Memory B cell (primary cell): ENCODE results near the gene SCN10A.

Experiments
- ATAC-seq: fragments of 150-1000 bp; cut with Tn5 transposase; 2 replicates; pipeline ENCODE4 v1.10.0; 2021; ENCODE audit warnings: low read depth, mild to moderate bottlenecking, moderate library complexity
- DNase-seq, 2 donors: peaks; one replicate each; pipeline ENCODE4 v3.0.0; 2022; ENCODE audit warnings: low spot score in 2 of 2
- H3K27ac Mint-ChIP-seq: one replicate; pipeline ENCODE4 v1.8.0; 2022; ENCODE audit warnings: mild to moderate bottlenecking, moderate library complexity, mixed read lengths
- H3K27me3 Mint-ChIP-seq: one replicate; pipeline ENCODE4 v1.8.0; 2022; ENCODE audit warnings: mixed read lengths
- H3K36me3 Mint-ChIP-seq: one replicate; pipeline ENCODE4 v1.8.0; 2022; ENCODE audit warnings: mild to moderate bottlenecking, mixed read lengths
- H3K4me1 Mint-ChIP-seq: one replicate; pipeline ENCODE4 v1.8.0; 2022; ENCODE audit warnings: mixed read lengths
- H3K4me3 Mint-ChIP-seq: one replicate; pipeline ENCODE4 v1.8.0; 2022; ENCODE audit warnings: mild to moderate bottlenecking, moderate library complexity, mixed read lengths
- H3K9me3 Mint-ChIP-seq: one replicate; pipeline ENCODE4 v1.8.0; 2022; ENCODE audit warnings: mixed read lengths

Gene SCN10A

DNA sequence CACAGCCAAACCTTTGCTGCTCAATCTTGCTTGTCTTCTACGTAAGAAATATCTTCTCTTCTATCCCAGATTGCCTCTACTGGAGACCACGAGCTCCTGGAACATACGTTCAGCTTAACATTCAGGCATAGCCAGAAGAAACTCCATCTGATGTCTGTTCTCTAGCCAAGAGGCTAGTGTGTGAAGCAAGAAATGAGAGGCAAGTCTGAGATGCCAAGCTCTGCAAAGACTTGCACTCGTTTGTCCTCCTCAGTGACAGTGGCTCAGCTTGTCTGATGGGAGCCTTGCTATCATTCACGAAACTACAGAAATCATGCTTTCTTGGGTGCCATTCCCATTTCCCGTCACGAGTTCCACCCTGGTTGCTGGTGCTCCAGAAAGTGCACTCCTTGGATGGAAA, at the start of gene SCN10A:
Gene SCN10A (minus strand): TSS at position 192 of the 400 bp plus-strand sequence. CDS start 22,207 bp downstream, outside the sequence.
- DNase-seq, result no peak
- Mint-ChIP-seq H3K36me3 (no peaks in the 10 kb centered on the region), H3K4me1 (no peaks in the 10 kb centered on the region), H3K9me3 (no peaks in the 10 kb centered on the region), H3K4me3 (no peak within 1 kb of the TSS), H3K27ac (no peak within 1 kb of the TSS), H3K27me3 (peaks cover 6% of the 10 kb centered on the region)
- no peak for ATAC-seq

GRCh38 chr3:38853011-38853410, 37.0 kb upstream of the SCN10A start:
- Mint-ChIP-seq H3K27ac (no peak overlapping the region), H3K9me3 (peaks cover 3% of the 10 kb centered on the region), H3K4me3 (no peak overlapping the region), H3K4me1 (no peaks in the 10 kb centered on the region), H3K27me3 (peaks cover 7% of the 10 kb centered on the region), H3K36me3 (no peaks in the 10 kb centered on the region)
- DNase-seq (no peak), ATAC-seq (no peak)

DNA sequence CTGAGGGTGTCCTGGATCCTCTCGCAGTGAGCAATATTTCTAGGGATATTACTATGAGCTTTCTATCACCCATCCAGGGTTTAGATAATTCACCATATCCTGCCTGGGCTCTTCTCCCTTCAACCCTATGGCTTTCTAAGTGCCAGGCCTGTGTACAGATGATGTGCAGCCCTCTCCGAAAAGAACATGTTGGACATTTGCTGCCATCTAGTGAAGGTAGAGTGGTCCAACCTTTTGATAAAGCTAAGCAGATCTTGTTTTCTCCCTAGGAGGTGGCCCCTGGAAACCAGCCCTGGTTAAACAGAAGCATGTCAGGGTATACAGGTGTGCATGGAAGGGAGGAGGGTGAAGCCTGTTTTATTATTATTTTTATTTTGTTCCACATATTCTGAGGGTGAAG, 27.9 kb upstream of the SCN10A start:
- H3K4me1 Mint-ChIP-seq, result no peaks in the 10 kb centered on the region
- no peaks in the 10 kb centered on the region for H3K9me3 Mint-ChIP-seq
- no peak for ATAC-seq
- peaks cover 14% of the 10 kb centered on the region for H3K27me3 Mint-ChIP-seq
- no peak for DNase-seq
- H3K27ac Mint-ChIP-seq, result no peak overlapping the region
- no peaks in the 10 kb centered on the region for H3K36me3 Mint-ChIP-seq
- no peak overlapping the region for H3K4me3 Mint-ChIP-seq

DNA sequence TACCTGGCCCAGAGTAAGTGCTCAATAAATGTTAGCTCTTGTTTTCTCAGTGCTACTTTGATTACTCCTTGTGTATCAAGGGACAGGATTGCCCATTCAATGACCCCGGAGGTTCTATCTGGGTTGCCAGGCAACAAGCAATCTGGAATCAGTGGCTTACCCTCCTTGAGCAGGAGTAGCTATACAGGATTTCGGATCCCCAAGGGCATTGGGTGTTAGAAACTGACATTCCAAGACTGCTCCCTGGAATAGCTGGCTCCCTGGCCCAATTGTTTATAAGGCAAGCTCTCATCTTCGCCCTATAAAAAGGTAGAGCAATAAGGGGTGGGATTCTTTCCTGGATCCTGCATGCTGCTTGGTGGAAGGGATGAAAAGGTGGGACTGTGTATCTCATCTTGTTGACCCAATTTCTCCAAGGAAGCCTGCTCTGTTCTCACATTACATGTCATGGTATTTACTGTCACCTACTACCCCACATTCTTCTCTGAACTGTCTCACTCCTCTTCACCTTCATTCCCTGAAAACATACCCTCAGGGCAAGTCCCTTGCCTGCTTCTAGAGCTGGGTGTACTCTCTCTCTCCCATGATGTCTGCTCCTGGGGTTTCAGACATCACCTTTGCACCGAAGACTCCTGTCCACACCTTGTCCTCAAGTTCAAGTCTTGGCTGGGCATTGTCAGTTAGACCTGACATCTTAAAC, 26.4 kb upstream of the SCN10A start:
- peaks cover 13% of the 10 kb centered on the region for H3K27me3 Mint-ChIP-seq
- DNase-seq (no peak), ATAC-seq (no peak)
- no peaks in the 10 kb centered on the region for H3K4me1 Mint-ChIP-seq
- no peaks in the 10 kb centered on the region for H3K36me3 Mint-ChIP-seq
- H3K4me3 Mint-ChIP-seq, result no peak overlapping the region
- H3K9me3 Mint-ChIP-seq, result no peaks in the 10 kb centered on the region
- no peak overlapping the region for H3K27ac Mint-ChIP-seq

DNA sequence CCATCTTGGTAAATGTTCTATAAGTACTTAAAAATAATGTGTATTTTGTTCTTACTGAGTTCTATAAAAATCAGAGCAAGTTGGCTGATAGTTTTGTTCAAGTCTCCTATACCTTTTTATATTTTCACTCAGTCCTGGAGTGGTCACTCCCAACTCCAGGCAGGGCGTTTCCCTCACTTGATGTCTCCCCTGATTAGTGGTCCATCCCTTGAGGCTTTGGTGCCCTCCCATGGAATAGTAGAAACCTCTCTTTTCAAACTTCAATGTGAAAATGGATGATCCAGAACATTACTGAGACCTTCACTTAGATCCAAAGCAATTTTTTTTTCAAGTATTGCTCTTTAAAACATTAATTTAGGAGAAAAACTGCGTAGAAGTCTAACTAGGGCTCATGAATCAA, 25.0 kb upstream of the SCN10A start:
- no peaks in the 10 kb centered on the region for H3K4me1 Mint-ChIP-seq
- ATAC-seq, result no peak
- no peak for DNase-seq
- H3K9me3 Mint-ChIP-seq, result no peaks in the 10 kb centered on the region
- H3K27ac Mint-ChIP-seq, result no peak overlapping the region
- no peak overlapping the region for H3K4me3 Mint-ChIP-seq
- H3K36me3 Mint-ChIP-seq, result no peaks in the 10 kb centered on the region
- H3K27me3 Mint-ChIP-seq, result peaks cover 10% of the 10 kb centered on the region

DNA sequence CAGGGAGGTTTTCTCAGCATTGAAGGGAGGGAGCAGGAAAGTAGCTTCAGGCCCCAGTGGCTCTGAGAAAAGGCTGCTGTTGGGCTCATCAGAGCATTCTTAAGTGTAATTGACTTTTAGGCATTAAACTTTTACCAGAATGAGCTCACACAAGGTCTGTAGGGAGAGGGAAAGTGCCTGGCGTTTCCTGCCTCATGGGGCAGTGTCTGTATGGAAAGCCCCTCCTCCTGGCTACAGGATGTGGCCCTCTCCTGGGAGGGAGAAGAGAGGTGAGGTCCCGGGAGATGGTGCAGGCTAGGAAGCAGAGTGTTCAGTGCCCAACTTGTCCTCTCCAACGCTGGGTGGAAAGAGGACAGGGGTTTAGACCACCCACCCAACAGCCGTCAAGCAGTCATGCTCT, 21.3 kb upstream of the SCN10A start:
- Mint-ChIP-seq H3K4me1 (no peaks in the 10 kb centered on the region), H3K36me3 (no peaks in the 10 kb centered on the region), H3K27me3 (peaks cover 4% of the 10 kb centered on the region), H3K9me3 (no peaks in the 10 kb centered on the region), H3K4me3 (no peak overlapping the region), H3K27ac (no peak overlapping the region)
- ATAC-seq, result no peak
- DNase-seq, result no peak

DNA sequence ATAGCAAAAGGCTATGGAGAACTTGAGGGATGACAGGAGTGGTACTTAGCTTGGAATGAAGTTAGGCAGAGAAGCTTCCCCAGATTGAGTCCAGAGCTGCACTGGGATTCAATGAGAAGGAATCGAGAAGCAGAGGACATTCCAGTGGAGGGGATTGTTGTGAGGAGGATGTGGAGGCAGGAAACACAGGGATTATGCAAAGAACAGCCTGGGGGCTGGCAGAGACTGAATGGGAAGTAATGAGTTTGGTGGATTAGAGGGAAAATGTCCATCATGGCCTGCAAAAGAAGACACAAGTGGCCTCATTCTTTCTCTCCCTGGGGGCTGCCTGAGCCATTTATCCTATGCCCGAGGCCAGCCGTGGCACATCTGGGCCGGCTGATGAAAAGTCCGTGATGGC, 20.5 kb upstream of the SCN10A start:
- no peak for ATAC-seq
- Mint-ChIP-seq H3K4me3 (no peak overlapping the region), H3K9me3 (no peaks in the 10 kb centered on the region), H3K27me3 (peaks cover 2% of the 10 kb centered on the region), H3K27ac (no peak overlapping the region), H3K4me1 (no peaks in the 10 kb centered on the region), H3K36me3 (no peaks in the 10 kb centered on the region)
- DNase-seq, result no peak

- H3K4me3 Mint-ChIP-seq, result no peak overlapping the region
- ATAC-seq (no peak), DNase-seq (no peak)
- no peaks in the 10 kb centered on the region for H3K4me1 Mint-ChIP-seq
- H3K27me3 Mint-ChIP-seq, result peaks cover 1% of the 10 kb centered on the region
- no peak overlapping the region for H3K27ac Mint-ChIP-seq
- no peaks in the 10 kb centered on the region for H3K36me3 Mint-ChIP-seq
- H3K9me3 Mint-ChIP-seq, result no peaks in the 10 kb centered on the region
These were observed 19.9 kb upstream of the SCN10A start for GRCh38 chr3:38835939-38836338.

DNA sequence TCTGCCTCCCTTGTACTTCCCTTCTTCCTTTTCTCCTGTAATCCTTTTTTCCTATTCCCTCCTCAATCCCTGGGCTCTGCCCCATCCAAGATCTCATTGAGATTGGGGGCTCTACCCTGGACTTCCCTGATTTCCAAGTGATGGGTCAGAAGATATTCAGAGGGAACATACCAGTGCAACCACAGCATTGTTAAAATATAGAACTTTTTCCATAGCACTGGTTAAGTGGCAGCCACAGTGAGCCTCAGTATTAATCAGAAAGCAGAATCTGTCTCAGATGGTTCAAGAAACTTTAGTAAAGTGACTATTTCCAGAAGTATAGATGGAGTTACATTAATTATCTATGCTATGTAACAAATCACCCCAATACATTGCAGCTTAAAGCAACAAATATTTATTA, 18.7 kb upstream of the SCN10A start:
- Mint-ChIP-seq H3K27me3 (peaks cover 1% of the 10 kb centered on the region), H3K4me1 (no peaks in the 10 kb centered on the region), H3K36me3 (no peaks in the 10 kb centered on the region), H3K4me3 (no peak overlapping the region), H3K27ac (no peak overlapping the region), H3K9me3 (no peaks in the 10 kb centered on the region)
- DNase-seq, result no peak
- no peak for ATAC-seq

DNA sequence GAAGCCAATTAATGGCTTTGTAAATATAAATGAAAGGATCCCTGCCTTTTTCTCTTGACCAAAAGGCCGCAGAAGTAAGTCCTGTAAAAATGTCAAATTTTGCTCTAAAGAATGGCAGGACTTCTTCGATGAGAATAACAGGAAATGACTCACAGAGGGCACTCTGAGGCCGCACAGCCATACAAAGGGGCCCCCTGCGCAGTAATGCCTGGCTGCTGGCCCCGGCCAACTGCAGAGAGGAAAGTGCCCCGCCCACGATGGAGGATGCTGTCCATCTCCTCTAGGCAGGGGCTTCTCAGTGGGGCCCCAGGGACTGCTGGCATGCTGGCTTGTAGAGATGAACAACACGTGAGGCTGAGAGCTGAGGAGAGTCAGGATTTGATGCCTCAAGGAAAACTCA, 18.1 kb upstream of the SCN10A start:
- H3K4me1 Mint-ChIP-seq, result no peaks in the 10 kb centered on the region
- DNase-seq (no peak), ATAC-seq (no peak)
- no peaks in the 10 kb centered on the region for H3K9me3 Mint-ChIP-seq
- no peak overlapping the region for H3K4me3 Mint-ChIP-seq
- no peaks in the 10 kb centered on the region for H3K36me3 Mint-ChIP-seq
- peaks cover 1% of the 10 kb centered on the region for H3K27me3 Mint-ChIP-seq
- no peak overlapping the region for H3K27ac Mint-ChIP-seq

DNA sequence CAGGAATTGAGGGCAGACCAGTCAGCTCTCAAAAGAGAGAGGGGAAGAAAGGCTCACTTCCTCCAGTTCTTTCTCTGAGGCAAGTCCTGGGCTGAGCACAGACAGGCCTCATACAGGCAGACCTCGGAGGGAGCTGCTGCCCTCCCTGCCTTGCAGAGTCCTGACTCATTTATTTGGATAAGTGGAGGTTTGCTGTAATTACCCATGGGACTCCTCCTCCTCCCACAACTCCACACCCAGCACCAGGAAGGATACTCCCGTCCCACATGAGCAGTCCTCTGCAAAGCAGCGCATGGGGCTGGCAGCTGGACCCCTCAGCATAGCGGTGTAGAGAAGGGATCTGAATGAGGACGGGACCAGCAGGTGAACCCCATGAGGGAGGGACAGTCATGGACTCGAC, 13.4 kb upstream of the SCN10A start:
- H3K4me3 Mint-ChIP-seq, result no peak overlapping the region
- no peaks in the 10 kb centered on the region for H3K36me3 Mint-ChIP-seq
- DNase-seq (no peak), ATAC-seq (no peak)
- H3K4me1 Mint-ChIP-seq, result no peaks in the 10 kb centered on the region
- no peaks in the 10 kb centered on the region for H3K9me3 Mint-ChIP-seq
- no peak overlapping the region for H3K27ac Mint-ChIP-seq
- H3K27me3 Mint-ChIP-seq, result peaks cover 5% of the 10 kb centered on the region

- DNase-seq (no peak), ATAC-seq (no peak)
- Mint-ChIP-seq H3K9me3 (no peaks in the 10 kb centered on the region), H3K4me1 (no peaks in the 10 kb centered on the region), H3K4me3 (no peak overlapping the region), H3K36me3 (no peaks in the 10 kb centered on the region), H3K27ac (no peak overlapping the region), H3K27me3 (peaks cover 8% of the 10 kb centered on the region)
These were observed 12.7 kb upstream of the SCN10A start for GRCh38 chr3:38828681-38829080.

DNA sequence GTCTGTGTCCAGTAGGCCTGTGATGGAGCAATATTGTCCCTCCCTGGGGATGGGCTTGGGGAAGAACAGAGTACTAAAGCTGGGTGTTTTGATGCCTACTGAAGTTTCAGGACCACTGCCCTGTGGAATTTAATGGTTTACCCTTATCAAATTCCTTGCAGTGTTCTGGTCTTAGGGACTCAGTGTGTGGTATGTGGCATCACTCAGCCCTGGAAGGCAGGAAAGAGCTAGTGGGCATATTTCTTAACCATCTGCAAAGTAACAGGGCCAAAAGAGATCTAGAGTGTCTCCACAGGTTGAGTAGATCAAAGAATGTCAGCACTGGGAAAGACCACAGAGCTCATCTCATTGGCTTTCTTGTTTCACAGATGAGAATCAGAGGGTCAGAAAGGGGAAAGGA, 11.8 kb upstream of the SCN10A start:
- Mint-ChIP-seq H3K4me1 (no peaks in the 10 kb centered on the region), H3K4me3 (no peak overlapping the region), H3K27me3 (peaks cover 8% of the 10 kb centered on the region), H3K9me3 (no peaks in the 10 kb centered on the region), H3K36me3 (no peaks in the 10 kb centered on the region), H3K27ac (no peak overlapping the region)
- no peak for DNase-seq
- no peak for ATAC-seq

DNA sequence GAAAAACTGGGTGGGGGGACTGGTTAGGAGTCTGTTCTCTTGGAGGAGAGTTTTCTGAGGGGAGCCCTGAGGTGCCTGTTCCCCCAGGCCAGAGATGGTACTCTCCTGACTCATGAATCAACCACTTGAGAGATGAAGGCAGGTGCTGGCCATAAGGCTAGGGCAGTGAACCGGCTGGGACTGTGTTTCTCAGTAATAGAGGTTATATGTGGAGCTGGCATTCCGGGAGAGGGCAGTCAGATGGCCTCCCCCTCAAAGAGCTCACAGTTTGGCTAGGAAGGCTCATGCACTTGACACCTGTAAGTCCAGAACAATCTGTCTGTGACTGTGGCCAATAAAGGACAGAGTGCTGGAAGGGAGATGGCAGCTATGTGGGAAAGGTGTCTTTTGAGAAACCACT, 10.0 kb upstream of the SCN10A start:
- no peaks in the 10 kb centered on the region for H3K36me3 Mint-ChIP-seq
- H3K27me3 Mint-ChIP-seq, result peaks cover 11% of the 10 kb centered on the region
- no peak overlapping the region for H3K27ac Mint-ChIP-seq

DNA sequence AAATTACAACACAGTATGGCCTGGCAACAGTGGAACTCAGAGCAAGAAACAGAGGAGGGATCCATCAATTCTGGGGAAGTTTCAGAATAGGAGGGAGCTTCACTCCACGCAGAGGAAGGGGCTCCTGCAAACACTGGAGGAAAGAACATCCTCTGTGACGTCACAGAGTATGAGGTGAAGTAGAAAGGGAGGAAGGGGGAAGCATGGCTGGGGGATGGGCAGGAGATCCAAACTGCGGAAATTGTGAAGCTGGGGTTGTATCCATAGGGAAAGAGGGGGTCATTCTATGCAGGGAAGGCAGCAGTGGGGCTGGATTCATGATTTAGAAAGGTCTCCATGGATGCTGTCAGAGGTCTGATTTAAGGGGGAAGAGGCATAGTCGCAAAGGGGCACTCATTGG, 8.3 kb upstream of the SCN10A start:
- Mint-ChIP-seq H3K36me3 (no peaks in the 10 kb centered on the region), H3K9me3 (no peaks in the 10 kb centered on the region), H3K27me3 (peaks cover 13% of the 10 kb centered on the region), H3K27ac (no peak overlapping the region), H3K4me3 (no peak overlapping the region), H3K4me1 (no peaks in the 10 kb centered on the region)
- no peak for DNase-seq
- no peak for ATAC-seq

More for the DNA sequence above, 10.0 kb upstream of the SCN10A start:
- Mint-ChIP-seq H3K4me3 (no peak overlapping the region), H3K4me1 (no peaks in the 10 kb centered on the region), H3K9me3 (no peaks in the 10 kb centered on the region)
- DNase-seq (no peak), ATAC-seq (no peak)
